Type B pancreatic cell (in vitro differentiated cells): Measurements from ENCODE around the gene PUS3. TPM values are rescaled to one million over a fixed set of nuclear protein-coding genes. Genes with fewer than 3 reads are reported as not detected.

Experiments used
- DNase-seq: peaks from one replicate; pipeline ENCODE4 v3.0.0; 2021; ENCODE audit warnings: mixed read lengths; ENCODE audit not compliant: unreplicated experiment; ENCODE audit errors: extremely low spot score
- H3K27ac Mint-ChIP-seq: 2 replicates; pipeline ENCODE4 v1.8.0; 2021; ENCODE audit warnings: mild to moderate bottlenecking, mixed read lengths
- H3K27me3 Mint-ChIP-seq: 2 replicates; pipeline ENCODE4 v1.8.0; 2021; ENCODE audit warnings: mixed read lengths
- H3K36me3 Mint-ChIP-seq: 2 replicates; pipeline ENCODE4 v1.8.0; 2021; ENCODE audit warnings: mixed read lengths
- H3K4me1 Mint-ChIP-seq: one replicate; pipeline ENCODE4 v1.8.0; 2021; ENCODE audit warnings: mixed read lengths; ENCODE audit not compliant: unreplicated experiment
- H3K4me3 Mint-ChIP-seq: 2 replicates; pipeline ENCODE4 v1.8.0; 2021; ENCODE audit warnings: mild to moderate bottlenecking, mixed read lengths
- H3K9me3 Mint-ChIP-seq: 2 replicates; pipeline ENCODE4 v1.8.0; 2021; ENCODE audit warnings: mixed read lengths
- total RNA-seq: library from RNA; stranded (reverse); gene quantifications from 2 replicates; pipeline ENCODE4 v1.2.1, GENCODE V29; 2021; ENCODE audit warnings: low replicate concordance
- TF ChIP-seq, protein P1 (sequence below): fragments of 200-600 bp; sonication (generic); conservative IDR thresholded peaks from 2 replicates; pipeline ENCODE4 v1.5.0; 2021; ENCODE audit warnings: antibody characterized with exemption, mild to moderate bottlenecking

The PUS3 gene
- total RNA-seq, 1 donor from 2014 or later = 13.5 TPM

DNA sequence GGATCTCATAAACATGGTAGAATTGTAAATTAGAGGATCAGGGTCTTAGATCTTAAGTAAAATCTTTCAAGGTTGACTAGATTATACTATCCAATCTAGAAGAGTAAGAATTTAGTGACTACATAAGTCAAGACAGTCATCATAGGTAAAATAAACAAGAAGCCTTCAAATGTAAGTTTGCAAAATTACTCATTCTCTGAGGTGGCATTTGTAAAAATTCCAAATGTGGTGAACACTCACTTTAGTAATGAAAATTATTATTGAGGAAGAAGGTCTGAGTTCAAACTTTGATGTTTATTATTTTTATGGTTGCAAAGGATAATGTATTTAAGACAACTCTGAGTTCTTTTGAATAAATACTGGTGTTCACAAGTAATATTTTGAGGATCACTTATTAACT, 10.9 kb downstream of the PUS3 start:
- H3K36me3 Mint-ChIP-seq = peaks cover 13% of the 10 kb centered on the region
- DNase-seq = no peak
- no peaks in the 10 kb centered on the region for H3K27me3 Mint-ChIP-seq
- no peaks in the 10 kb centered on the region for H3K9me3 Mint-ChIP-seq
- no peaks in the 10 kb centered on the region for H3K4me1 Mint-ChIP-seq
- H3K27ac Mint-ChIP-seq = no peak overlapping the region
- no peak overlapping the region for H3K4me3 Mint-ChIP-seq
- TF ChIP-seq, protein P1, sequence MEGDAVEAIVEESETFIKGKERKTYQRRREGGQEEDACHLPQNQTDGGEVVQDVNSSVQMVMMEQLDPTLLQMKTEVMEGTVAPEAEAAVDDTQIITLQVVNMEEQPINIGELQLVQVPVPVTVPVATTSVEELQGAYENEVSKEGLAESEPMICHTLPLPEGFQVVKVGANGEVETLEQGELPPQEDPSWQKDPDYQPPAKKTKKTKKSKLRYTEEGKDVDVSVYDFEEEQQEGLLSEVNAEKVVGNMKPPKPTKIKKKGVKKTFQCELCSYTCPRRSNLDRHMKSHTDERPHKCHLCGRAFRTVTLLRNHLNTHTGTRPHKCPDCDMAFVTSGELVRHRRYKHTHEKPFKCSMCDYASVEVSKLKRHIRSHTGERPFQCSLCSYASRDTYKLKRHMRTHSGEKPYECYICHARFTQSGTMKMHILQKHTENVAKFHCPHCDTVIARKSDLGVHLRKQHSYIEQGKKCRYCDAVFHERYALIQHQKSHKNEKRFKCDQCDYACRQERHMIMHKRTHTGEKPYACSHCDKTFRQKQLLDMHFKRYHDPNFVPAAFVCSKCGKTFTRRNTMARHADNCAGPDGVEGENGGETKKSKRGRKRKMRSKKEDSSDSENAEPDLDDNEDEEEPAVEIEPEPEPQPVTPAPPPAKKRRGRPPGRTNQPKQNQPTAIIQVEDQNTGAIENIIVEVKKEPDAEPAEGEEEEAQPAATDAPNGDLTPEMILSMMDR = no peak

DNA sequence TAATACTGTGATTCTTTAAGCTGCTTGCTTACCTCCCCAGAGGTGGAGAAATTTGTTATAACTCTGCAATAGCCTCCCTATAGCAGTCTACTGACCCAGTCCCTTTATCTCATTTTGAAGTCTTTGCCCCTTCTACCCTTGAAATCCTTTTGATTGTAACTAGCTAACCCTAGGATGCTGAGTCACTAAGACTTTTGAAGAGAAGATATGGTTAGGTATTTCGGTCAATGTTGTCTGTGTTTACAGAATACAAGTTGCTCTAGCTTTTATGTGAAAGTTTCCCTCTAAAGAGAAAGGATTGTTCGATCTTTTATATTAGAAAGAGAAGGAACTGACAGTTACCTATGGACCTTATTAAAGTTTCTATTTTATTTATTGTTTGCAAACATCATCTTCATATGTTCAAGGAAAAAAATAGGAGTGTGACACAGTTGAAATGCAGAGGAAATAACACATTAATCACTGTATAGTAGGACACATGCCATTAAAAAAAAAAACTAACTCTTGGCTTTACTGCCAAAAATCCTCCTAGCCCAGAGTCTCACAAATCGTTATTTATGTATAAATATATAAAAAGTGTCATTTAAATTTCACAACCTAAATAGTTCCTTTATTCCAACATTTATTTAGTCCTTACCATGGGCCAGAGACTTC, 12.4 kb downstream of the PUS3 start:
- TF ChIP-seq, protein P1 = no peak
- H3K27ac Mint-ChIP-seq = peak overlapping the region; percentile 11
- H3K27me3 Mint-ChIP-seq = no peaks in the 10 kb centered on the region

GRCh38 chr11:125887373-125888324, 15.4 kb downstream of the PUS3 start, which contains the start of gene HYLS1:
HYLS1 (plus strand) TSS chr11:125887668; CDS start chr11:125899369, 11,701 bp downstream.
- no peaks in the 10 kb centered on the region for H3K27me3 Mint-ChIP-seq
- no peaks in the 10 kb centered on the region for H3K4me1 Mint-ChIP-seq
- TF ChIP-seq, protein P1 = peak; percentile 39
- H3K27ac Mint-ChIP-seq = peak within 1 kb of the TSS; percentile 88
- H3K36me3 Mint-ChIP-seq = peaks cover under 1% of the 10 kb centered on the region
- H3K4me3 Mint-ChIP-seq = peak within 1 kb of the TSS; percentile 92
- no peaks in the 10 kb centered on the region for H3K9me3 Mint-ChIP-seq
- peak; percentile 89 for DNase-seq

More for the DNA sequence above, 12.4 kb downstream of the PUS3 start:
- Mint-ChIP-seq H3K9me3 (no peaks in the 10 kb centered on the region), H3K36me3 (peaks cover 13% of the 10 kb centered on the region), H3K4me3 (peak overlapping the region; percentile 62), H3K4me1 (no peaks in the 10 kb centered on the region)
- DNase-seq = no peak

DNA sequence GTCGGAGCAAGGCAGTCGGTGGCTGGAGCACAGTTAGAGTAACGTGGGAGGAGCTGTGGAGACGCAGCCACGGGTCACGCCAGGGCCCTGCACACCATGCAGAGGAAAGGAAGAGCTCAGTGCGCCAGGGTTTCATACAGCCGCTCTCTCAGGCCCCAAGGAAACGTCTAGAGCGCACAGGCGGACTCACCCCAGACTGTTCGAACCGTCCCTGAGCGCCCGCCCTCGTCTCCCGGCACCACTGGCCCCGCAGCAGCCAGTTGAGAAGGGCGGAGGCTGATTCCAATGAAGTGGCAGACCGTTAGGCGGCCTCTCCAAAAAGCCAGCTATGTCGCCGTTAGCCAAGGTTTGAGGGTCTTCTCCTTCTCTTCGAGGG, 16.0 kb downstream of the PUS3 start:
- no peaks in the 10 kb centered on the region for H3K9me3 Mint-ChIP-seq
- H3K36me3 Mint-ChIP-seq = no peaks in the 10 kb centered on the region
- H3K27ac Mint-ChIP-seq = peak overlapping the region; percentile 88
- peak overlapping the region; percentile 92 for H3K4me3 Mint-ChIP-seq
- H3K27me3 Mint-ChIP-seq = peaks cover 3% of the 10 kb centered on the region
- TF ChIP-seq, protein P1 = no peak
- H3K4me1 Mint-ChIP-seq = no peaks in the 10 kb centered on the region
- no peak for DNase-seq

DNA sequence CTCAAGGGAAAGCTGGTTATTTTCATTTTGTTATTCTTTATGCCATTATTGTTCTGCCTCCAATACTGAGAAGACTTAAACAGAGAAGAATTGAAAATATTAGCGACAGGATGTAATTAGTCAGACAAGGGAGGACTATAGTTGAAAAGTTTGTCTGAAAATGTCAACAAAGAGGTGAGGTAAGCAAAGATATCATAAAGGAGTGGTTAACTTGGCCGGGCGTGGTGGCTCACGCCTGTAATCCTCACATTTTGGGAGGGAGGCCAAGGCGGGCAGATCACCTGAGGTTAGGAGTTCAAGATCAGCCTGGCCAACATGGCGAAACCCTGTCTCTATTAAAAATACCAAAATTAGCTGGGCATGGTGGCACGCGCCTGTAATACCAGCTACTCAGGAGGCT, 19.6 kb downstream of the PUS3 start:
- no peaks in the 10 kb centered on the region for H3K36me3 Mint-ChIP-seq
- TF ChIP-seq, protein P1 = no peak
- DNase-seq = no peak
- H3K4me3 Mint-ChIP-seq = no peak overlapping the region
- no peaks in the 10 kb centered on the region for H3K9me3 Mint-ChIP-seq
- no peak overlapping the region for H3K27ac Mint-ChIP-seq
- no peaks in the 10 kb centered on the region for H3K4me1 Mint-ChIP-seq
- H3K27me3 Mint-ChIP-seq = peaks cover 26% of the 10 kb centered on the region
